ENCODE data around the gene SEMA5A.

Gene SEMA5A

DNA sequence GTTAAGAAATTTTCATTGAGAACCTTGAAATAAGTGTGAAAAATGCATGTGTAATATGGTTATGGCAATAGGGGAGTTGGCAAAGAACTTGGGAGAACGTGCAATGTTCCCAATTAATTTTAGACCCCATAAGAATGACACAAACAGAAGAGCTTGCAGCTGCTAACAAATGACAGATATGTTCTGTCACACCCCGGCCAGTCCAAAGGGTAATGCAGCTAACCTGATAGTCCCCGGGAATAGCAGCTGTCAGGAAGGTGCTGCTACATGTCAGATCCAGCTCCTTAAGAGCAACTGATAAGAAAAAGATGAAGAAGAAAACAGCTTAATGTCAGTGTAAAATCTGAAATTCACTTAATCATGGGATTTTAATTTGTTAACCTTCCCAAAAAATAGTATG lies 30.4 kb downstream of the SEMA5A start:
- Histone ChIP-seq H3K27me3 (replicated peaks; ENCODE audit: insufficient read depth, low read length) (no peaks in the 10 kb centered on the region), H3K4me3 (ENCODE audit: low read length) (no peak overlapping the region)

GRCh38 chr5:9514968-9515367 lies 30.9 kb downstream of the SEMA5A start:
- TF ChIP-seq EZH2 (optimal IDR thresholded peaks at IDR 0.05; ENCODE audit: low read depth, low read length): no peak
- no peak for TF ChIP-seq EZH2phosphoT487 (IDR thresholded peaks at IDR 0.05; ENCODE audit: low read length)
- DNase-seq: no peak
- H4K20me1 ChIP-seq (ENCODE audit: insufficient read depth, low read length): no peaks in the 10 kb centered on the region
- H3K36me3 ChIP-seq (replicated peaks; ENCODE audit: insufficient read depth, low read length): no peaks in the 10 kb centered on the region
- no peak overlapping the region for H2AFZ ChIP-seq (ENCODE audit: low read length)
- H3K79me2 ChIP-seq (ENCODE audit: low read length): no peaks in the 10 kb centered on the region
- no peaks in the 10 kb centered on the region for H3K4me1 ChIP-seq (ENCODE audit: low read length)
- H3K9me3 ChIP-seq (replicated peaks; ENCODE audit: insufficient read depth, low read length): no peaks in the 10 kb centered on the region
- H3K4me3 ChIP-seq (ENCODE audit: low read length): no peak overlapping the region
- no peaks in the 10 kb centered on the region for H3K9me2 ChIP-seq (replicated peaks; ENCODE audit: insufficient read depth, low read length)
- H3K4me2 ChIP-seq (ENCODE audit: low read depth, low read length): no peak overlapping the region
- no peaks in the 10 kb centered on the region for H3F3A ChIP-seq (ENCODE audit: insufficient read depth, low read length)
- H3K9ac ChIP-seq (ENCODE audit: low read length): no peak overlapping the region
- no peak overlapping the region for H3K27ac ChIP-seq (ENCODE audit: low read length)
- no peaks in the 10 kb centered on the region for H3K27me3 ChIP-seq (replicated peaks; ENCODE audit: insufficient read depth, low read length)

More for the DNA sequence above, 30.4 kb downstream of the SEMA5A start:
- DNase-seq: no peak
- Histone ChIP-seq H3K79me2 (ENCODE audit: low read length) (no peaks in the 10 kb centered on the region), H2AFZ (ENCODE audit: low read length) (no peak overlapping the region), H3K9ac (ENCODE audit: low read length) (no peak overlapping the region), H3K27ac (ENCODE audit: low read length) (no peak overlapping the region), H3K36me3 (replicated peaks; ENCODE audit: insufficient read depth, low read length) (no peaks in the 10 kb centered on the region), H3F3A (ENCODE audit: insufficient read depth, low read length) (no peaks in the 10 kb centered on the region), H3K9me3 (replicated peaks; ENCODE audit: insufficient read depth, low read length) (no peaks in the 10 kb centered on the region), H3K4me1 (ENCODE audit: low read length) (no peaks in the 10 kb centered on the region), H3K4me2 (ENCODE audit: low read depth, low read length) (no peak overlapping the region), H4K20me1 (ENCODE audit: insufficient read depth, low read length) (no peaks in the 10 kb centered on the region), H3K9me2 (replicated peaks; ENCODE audit: insufficient read depth, low read length) (no peaks in the 10 kb centered on the region)
- TF ChIP-seq CTCF (IDR thresholded peaks at IDR 0.05; ENCODE audit: low read length) (no peak), EZH2 (optimal IDR thresholded peaks at IDR 0.05; ENCODE audit: low read depth, low read length) (no peak), EZH2phosphoT487 (IDR thresholded peaks at IDR 0.05; ENCODE audit: low read length) (no peak)

DNA sequence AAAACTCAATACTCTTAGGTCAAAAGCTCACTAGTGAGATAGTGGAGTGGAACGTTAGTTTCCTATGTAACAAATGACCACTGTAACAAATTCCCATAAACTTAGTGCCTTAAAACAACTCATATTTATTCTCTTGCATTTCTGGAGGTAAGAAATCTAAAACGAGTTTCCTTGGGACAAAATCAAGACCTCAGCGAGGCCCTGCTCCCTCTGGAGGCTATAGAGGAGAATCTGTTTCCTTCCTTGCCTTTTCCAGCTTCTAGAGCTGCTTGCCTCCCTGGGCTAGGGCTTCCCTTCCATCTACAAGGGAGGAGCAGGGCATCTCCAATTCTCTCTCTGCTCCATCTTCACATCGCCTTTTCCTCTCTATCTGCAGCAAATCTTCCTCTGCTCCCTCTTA lies 32.0 kb downstream of the SEMA5A start:
- Histone ChIP-seq H3K9ac (ENCODE audit: low read length) (no peak overlapping the region), H3K4me1 (ENCODE audit: low read length) (no peaks in the 10 kb centered on the region), H3K27me3 (replicated peaks; ENCODE audit: insufficient read depth, low read length) (no peaks in the 10 kb centered on the region), H3K4me2 (ENCODE audit: low read depth, low read length) (no peak overlapping the region), H3F3A (ENCODE audit: insufficient read depth, low read length) (no peaks in the 10 kb centered on the region), H2AFZ (ENCODE audit: low read length) (no peak overlapping the region), H3K79me2 (ENCODE audit: low read length) (no peaks in the 10 kb centered on the region), H3K27ac (ENCODE audit: low read length) (no peak overlapping the region), H3K9me2 (replicated peaks; ENCODE audit: insufficient read depth, low read length) (no peaks in the 10 kb centered on the region), H3K4me3 (ENCODE audit: low read length) (no peak overlapping the region), H4K20me1 (ENCODE audit: insufficient read depth, low read length) (no peaks in the 10 kb centered on the region), H3K9me3 (replicated peaks; ENCODE audit: insufficient read depth, low read length) (no peaks in the 10 kb centered on the region), H3K36me3 (replicated peaks; ENCODE audit: insufficient read depth, low read length) (no peaks in the 10 kb centered on the region)
- DNase-seq: no peak
- TF ChIP-seq EZH2phosphoT487 (IDR thresholded peaks at IDR 0.05; ENCODE audit: low read length): no peak
- TF ChIP-seq CTCF (IDR thresholded peaks at IDR 0.05; ENCODE audit: low read length): no peak
- no peak for TF ChIP-seq EZH2 (optimal IDR thresholded peaks at IDR 0.05; ENCODE audit: low read depth, low read length)

DNA sequence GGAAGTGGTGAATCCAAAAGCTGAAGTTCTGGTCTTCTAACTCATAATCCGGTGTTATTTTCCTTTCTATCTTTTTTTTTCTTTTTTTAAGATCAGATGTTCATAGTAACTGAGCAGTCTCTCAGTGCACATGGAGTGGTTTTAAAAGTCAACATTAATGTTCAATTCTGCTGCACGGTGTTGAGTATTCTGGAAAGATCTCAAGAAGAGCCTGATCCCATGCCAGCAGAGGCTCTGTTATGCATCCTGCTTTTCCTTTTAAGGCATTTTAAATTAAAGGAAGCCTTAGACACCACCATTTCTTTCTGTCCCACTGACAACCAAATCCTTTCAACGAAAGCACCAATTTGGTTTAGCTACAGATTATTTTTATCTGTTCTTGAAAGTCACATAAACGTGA lies 33.4 kb downstream of the SEMA5A start:
- DNase-seq: no peak
- Histone ChIP-seq H3F3A (ENCODE audit: insufficient read depth, low read length) (no peaks in the 10 kb centered on the region), H3K4me1 (ENCODE audit: low read length) (no peaks in the 10 kb centered on the region), H3K36me3 (replicated peaks; ENCODE audit: insufficient read depth, low read length) (no peaks in the 10 kb centered on the region), H3K79me2 (ENCODE audit: low read length) (no peaks in the 10 kb centered on the region), H3K4me2 (ENCODE audit: low read depth, low read length) (no peak overlapping the region), H3K27ac (ENCODE audit: low read length) (no peak overlapping the region), H2AFZ (ENCODE audit: low read length) (no peak overlapping the region), H4K20me1 (ENCODE audit: insufficient read depth, low read length) (no peaks in the 10 kb centered on the region), H3K27me3 (replicated peaks; ENCODE audit: insufficient read depth, low read length) (no peaks in the 10 kb centered on the region), H3K9me2 (replicated peaks; ENCODE audit: insufficient read depth, low read length) (no peaks in the 10 kb centered on the region), H3K9me3 (replicated peaks; ENCODE audit: insufficient read depth, low read length) (no peaks in the 10 kb centered on the region), H3K9ac (ENCODE audit: low read length) (no peak overlapping the region), H3K4me3 (ENCODE audit: low read length) (no peak overlapping the region)
- no peak for TF ChIP-seq CTCF (IDR thresholded peaks at IDR 0.05; ENCODE audit: low read length)
- TF ChIP-seq EZH2 (optimal IDR thresholded peaks at IDR 0.05; ENCODE audit: low read depth, low read length): no peak
- TF ChIP-seq EZH2phosphoT487 (IDR thresholded peaks at IDR 0.05; ENCODE audit: low read length): no peak

Measured in MM.1S (cell line).